H9 (cell line): ENCODE data around the gene FBXO48. TPM values are rescaled to one million over a fixed set of nuclear protein-coding genes. Genes with fewer than 3 reads are reported as not detected.

Experiments
- DNase-seq: peaks from one replicate; pipeline ENCODE4 v3.0.0-alpha.2; 2017
- H2AFZ ChIP-seq: one replicate; pipeline ENCODE4 v1.6.1; 2013; ENCODE audit warnings: mild to moderate bottlenecking, low read length, control low read depth, moderate library complexity
- H2AK5ac ChIP-seq: 2 replicates; pipeline ENCODE4 v1.6.1; 2013; ENCODE audit warnings: low read length, control low read depth, mixed read lengths; ENCODE audit not compliant: insufficient read length
- H2BK120ac ChIP-seq: one replicate; pipeline ENCODE4 v1.6.1; 2013; ENCODE audit warnings: low read depth, mild to moderate bottlenecking, low read length, control low read depth, inconsistent platforms; ENCODE audit not compliant: poor library complexity, severe bottlenecking
- H2BK12ac ChIP-seq: 2 replicates; pipeline ENCODE4 v1.6.1; 2013; ENCODE audit warnings: low read length, control low read depth, mixed read lengths, low read depth; ENCODE audit not compliant: insufficient read length
- H2BK15ac ChIP-seq: 2 replicates; pipeline ENCODE4 v1.6.1; 2013; ENCODE audit warnings: low read depth, low read length, control low read depth
- H2BK20ac ChIP-seq: one replicate; pipeline ENCODE4 v1.6.1; 2013; ENCODE audit warnings: low read depth, mild to moderate bottlenecking, low read length, control low read depth, inconsistent platforms; ENCODE audit not compliant: poor library complexity, severe bottlenecking
- H2BK5ac ChIP-seq: 2 replicates; pipeline ENCODE4 v1.6.1; 2013; ENCODE audit warnings: low read length, control low read depth, mixed read lengths; ENCODE audit not compliant: insufficient read length
- H3K14ac ChIP-seq: 2 replicates; pipeline ENCODE4 v1.6.1; 2013; ENCODE audit warnings: low read length, control low read depth; ENCODE audit not compliant: insufficient read depth
- H3K18ac ChIP-seq: 2 replicates; pipeline ENCODE4 v1.6.1; 2013; ENCODE audit warnings: low read depth, mild to moderate bottlenecking, mixed read lengths, low read length, control low read depth; ENCODE audit not compliant: insufficient read length
- H3K23ac ChIP-seq: 2 replicates; pipeline ENCODE4 v1.6.1; 2013; ENCODE audit warnings: low read length, control low read depth, mixed read lengths, low read depth; ENCODE audit not compliant: insufficient read length
- H3K23me2 ChIP-seq: 2 replicates; pipeline ENCODE4 v1.6.1; 2013; ENCODE audit warnings: low read depth, mild to moderate bottlenecking, mixed read lengths, low read length, control low read depth; ENCODE audit not compliant: insufficient read length, poor library complexity, severe bottlenecking
- H3K27ac ChIP-seq: 2 replicates; pipeline ENCODE4 v1.5.1; 2013; ENCODE audit warnings: low read length, control low read depth, mixed read lengths, low read depth; ENCODE audit not compliant: insufficient read length
- H3K27me3 ChIP-seq: 2 replicates; pipeline ENCODE4 v1.6.1; 2013; ENCODE audit warnings: low read length, control low read depth, inconsistent platforms; ENCODE audit not compliant: insufficient read depth
- H3K4ac ChIP-seq: 2 replicates; pipeline ENCODE4 v1.6.1; 2013; ENCODE audit warnings: low read depth, mild to moderate bottlenecking, control low read depth, inconsistent platforms, low read length, moderate library complexity
- H3K4me1 ChIP-seq: 2 replicates; pipeline ENCODE4 v1.6.1; 2013; ENCODE audit warnings: low read length, control low read depth, inconsistent platforms; ENCODE audit not compliant: insufficient read depth
- H3K4me2 ChIP-seq: 2 replicates; pipeline ENCODE4 v1.6.1; 2013; ENCODE audit warnings: low read length, control low read depth, mixed read lengths; ENCODE audit not compliant: insufficient read length, insufficient read depth
- H3K56ac ChIP-seq: 2 replicates; pipeline ENCODE4 v1.6.1; 2013; ENCODE audit warnings: low read depth, mild to moderate bottlenecking, mixed read lengths, low read length, control low read depth; ENCODE audit not compliant: insufficient read length
- H3K79me1 ChIP-seq: 2 replicates; pipeline ENCODE4 v1.6.1; 2013; ENCODE audit warnings: low read depth, mild to moderate bottlenecking, moderate library complexity, low read length, control low read depth, inconsistent platforms; ENCODE audit not compliant: insufficient read depth, poor library complexity, severe bottlenecking
- H3K79me2 ChIP-seq: 2 replicates; pipeline ENCODE4 v1.6.1; 2013; ENCODE audit warnings: low read length, control low read depth, inconsistent platforms; ENCODE audit not compliant: insufficient read depth
- H3K9ac ChIP-seq: 2 replicates; pipeline ENCODE4 v1.6.1; 2013; ENCODE audit warnings: low read length, control low read depth, mixed read lengths; ENCODE audit not compliant: insufficient read length; ENCODE audit errors: extremely low read depth
- H3K9me3 ChIP-seq: one replicate; pipeline ENCODE4 v1.6.1; 2013; ENCODE audit warnings: low read depth, low read length, inconsistent platforms; ENCODE audit not compliant: control insufficient read depth
- H3T11ph ChIP-seq: one replicate; pipeline ENCODE4 v1.6.1; 2013; ENCODE audit warnings: mild to moderate bottlenecking, low read length, control low read depth, inconsistent platforms
- H4K20me1 ChIP-seq: one replicate; pipeline ENCODE4 v1.6.1; 2013; ENCODE audit not compliant: control insufficient read depth, insufficient read length, insufficient read depth
- H4K5ac ChIP-seq: 2 replicates; pipeline ENCODE4 v1.6.1; 2013; ENCODE audit warnings: low read depth, mild to moderate bottlenecking, mixed read lengths, low read length, control low read depth; ENCODE audit not compliant: insufficient read length
- H4K8ac ChIP-seq: replicated peaks from 2 replicates; pipeline ENCODE4 v1.6.1; 2013; ENCODE audit warnings: low read length, control low read depth, mixed read lengths, low read depth; ENCODE audit not compliant: insufficient read length
- H4K91ac ChIP-seq: 2 replicates; pipeline ENCODE4 v1.6.1; 2013; ENCODE audit warnings: low read depth, mild to moderate bottlenecking, moderate library complexity, mixed read lengths, low read length, control low read depth; ENCODE audit not compliant: insufficient read length
- H3K27ac Mint-ChIP-seq, 3 experiments: 2 replicates in 2 of 3; 3 replicates in 1 of 3; pipeline ENCODE4 v1.8.0; 2020 to 2021; ENCODE audit warnings: mixed read lengths in 3 of 3, mild to moderate bottlenecking in 1 of 3, moderate library complexity in 1 of 3
- H3K27me3 Mint-ChIP-seq: 2 replicates; pipeline ENCODE4 v1.8.0; 2021; ENCODE audit warnings: low read depth, mild to moderate bottlenecking, moderate library complexity, mixed read lengths
- H3K36me3 Mint-ChIP-seq, 3 experiments: 2 replicates in 2 of 3; 3 replicates in 1 of 3; pipeline ENCODE4 v1.8.0; 2020 to 2021; ENCODE audit warnings: low read depth in 3 of 3, mixed read lengths in 3 of 3; ENCODE audit not compliant: insufficient read depth in 1 of 3
- H3K4me1 Mint-ChIP-seq, 2 experiments: 2 replicates each; pipeline ENCODE4 v1.8.0; 2020; ENCODE audit warnings: mixed read lengths in 2 of 2
- H3K4me3 Mint-ChIP-seq, 2 experiments: 2 replicates in 1 of 2; 3 replicates in 1 of 2; pipeline ENCODE4 v1.8.0; 2020 to 2021; ENCODE audit warnings: mild to moderate bottlenecking in 2 of 2, mixed read lengths in 2 of 2, moderate library complexity in 1 of 2
- H3K9me3 Mint-ChIP-seq, 2 experiments: 2 replicates in 1 of 2; 3 replicates in 1 of 2; pipeline ENCODE4 v1.8.0; 2020; ENCODE audit warnings: mild to moderate bottlenecking in 2 of 2, mixed read lengths in 2 of 2, moderate library complexity in 1 of 2
- CTCF ChIP-seq: fragments of 200-600 bp; sonication (generic); conservative IDR thresholded peaks from 3 replicates; pipeline ENCODE4 v1.8.0; 2021; ENCODE audit warnings: antibody characterized with exemption, mild to moderate bottlenecking
- WGBS: extraction: QIAGEN DNeasy Blood & Tissue Kit; methylation state at CpG from one replicate; pipeline ENCODE4 v1.1.7; 2013; ENCODE audit warnings: missing lambda C conversion rate, low lambda C conversion rate, mixed read lengths; ENCODE audit not compliant: insufficient read length; ENCODE audit errors: extremely low coverage; 5-methylcytosine and 5-hydroxymethylcytosine counted together
- total RNA-seq: library from RNA; stranded (reverse); gene quantifications from 2 replicates; pipeline ENCODE4 v1.2.1, GENCODE V29; 2021

The FBXO48 gene
- total RNA-seq, 1 experiment from 2014 or later = 1.4 TPM

GRCh38 chr2:68416081-68416675 is 50.9 kb downstream of the FBXO48 start:
- Histone ChIP-seq H2BK12ac (no peak overlapping the region), H2AFZ (no peak overlapping the region), H3K27me3 (no peaks in the 10 kb centered on the region), H4K20me1 (no peaks in the 10 kb centered on the region), H3K79me1 (no peaks in the 10 kb centered on the region), H2AK5ac (no peak overlapping the region), H3K14ac (no peak overlapping the region), H3K18ac (no peak overlapping the region), H3K9ac (no peak overlapping the region), H3K23ac (no peak overlapping the region), H3T11ph (no peak overlapping the region), H3K4ac (no peak overlapping the region), H3K79me2 (no peaks in the 10 kb centered on the region), H3K4me2 (no peak overlapping the region), H4K91ac (no peak overlapping the region), H3K27ac (no peak overlapping the region), H2BK15ac (no peak overlapping the region), H4K5ac (no peak overlapping the region), H2BK20ac (no peak overlapping the region), H4K8ac (no peak overlapping the region), H3K9me3 (no peaks in the 10 kb centered on the region), H2BK120ac (no peak overlapping the region), H3K56ac (no peak overlapping the region), H2BK5ac (no peak overlapping the region), H3K4me1 (peaks cover 3% of the 10 kb centered on the region; the same call in 1 of the 2 replicates), H3K23me2 (no peaks in the 10 kb centered on the region)
- peaks cover 28 to 33% of the 10 kb centered on the region in 2 experiments for H3K4me1 Mint-ChIP-seq
- DNase-seq = no peak
- H3K4me3 Mint-ChIP-seq = no peak overlapping the region
- no peak for TF ChIP-seq CTCF
- no peaks in the 10 kb centered on the region for H3K27me3 Mint-ChIP-seq
- no CpG with 5 or more reads among the region's 9 CpGs for WGBS
- no peaks in the 10 kb centered on the region; a peak in 1 of 7 replicates for H3K36me3 Mint-ChIP-seq
- H3K9me3 Mint-ChIP-seq = no peaks in the 10 kb centered on the region
- H3K27ac Mint-ChIP-seq = peak overlapping the region in 1 of 3 experiments; percentile 8; a peak in 1 of 7 replicates
